Activated CD8-positive, alpha-beta T cell treated with anti-CD3 and anti-CD28 coated beads, Interleukin-2, amount 10 ng/mL, durations not matched to agents 7 days and 5 days (primary cell): ENCODE results near the gene EMSY. TPM values are rescaled to one million over a fixed set of nuclear protein-coding genes. Genes with fewer than 3 reads are reported as not detected.
"Not testable (repeated sequence)": the region's sequence is repeated elsewhere in the genome, so short reads cannot be mapped to it uniquely, and the experiment has no call there.

Source experiments
- ATAC-seq: fragments of 150-1000 bp; cut with Tn5 transposase; one replicate; pipeline ENCODE4 v1.10.0; 2021; ENCODE audit warnings: moderate library complexity
- CTCF ChIA-PET: fragments of 350-600 bp; sonication (Branson Sonifier 250); formaldehyde crosslinking; loops from one replicate; lab custom pipeline; 2021; ENCODE audit warnings: antibody characterized with exemption; lab: Charles Lee
- POLR2A ChIA-PET: fragments of 350-600 bp; sonication (Branson Sonifier 250); formaldehyde crosslinking; loops from one replicate; lab custom pipeline; 2021; ENCODE audit warnings: antibody characterized with exemption; lab: Charles Lee
- DNase-seq: peaks from one replicate; pipeline ENCODE4 v3.0.0-alpha.2; 2020
- H3K27ac Mint-ChIP-seq: one replicate; pipeline ENCODE4 v1.8.0; 2021; ENCODE audit warnings: mild to moderate bottlenecking, mixed read lengths
- H3K27me3 Mint-ChIP-seq: one replicate; pipeline ENCODE4 v1.8.0; 2021; ENCODE audit warnings: low read depth, mixed read lengths
- H3K36me3 Mint-ChIP-seq: one replicate; pipeline ENCODE4 v1.8.0; 2021; ENCODE audit warnings: low read depth, mixed read lengths
- H3K4me1 Mint-ChIP-seq: one replicate; pipeline ENCODE4 v1.8.0; 2021; ENCODE audit warnings: low read depth, mixed read lengths
- H3K4me3 Mint-ChIP-seq: one replicate; pipeline ENCODE4 v1.8.0; 2021; ENCODE audit warnings: mild to moderate bottlenecking, mixed read lengths
- H3K9me3 Mint-ChIP-seq: one replicate; pipeline ENCODE4 v1.8.0; 2022; ENCODE audit warnings: mixed read lengths; ENCODE audit not compliant: insufficient read depth
- total RNA-seq, 2 experiments: library from RNA; stranded (reverse); gene quantifications; one replicate each; pipeline ENCODE4 v1.2.3, GENCODE V29; 2021

Gene EMSY
- total RNA-seq, 2 experiments from 2014 or later, result 30.1 to 32.2 TPM

GRCh38 chr11:76577226-76577920 is 132.6 kb downstream of the EMSY start:
- no peaks in the 10 kb centered on the region for H3K9me3 Mint-ChIP-seq
- H3K4me1 Mint-ChIP-seq, result no peaks in the 10 kb centered on the region
- no peak overlapping the region for H3K4me3 Mint-ChIP-seq
- POLR2A ChIA-PET, result no interaction called here
- H3K27ac Mint-ChIP-seq, result no peak overlapping the region
- ATAC-seq, result no peak
- no peaks in the 10 kb centered on the region for H3K36me3 Mint-ChIP-seq
- H3K27me3 Mint-ChIP-seq, result peaks cover 11% of the 10 kb centered on the region
- CTCF ChIA-PET, result interaction anchor here (1.3 to 1.4 kb wide), 3 partner anchors 9 to 103 kb away, joined by 3 to 4 read pairs (median 4); no protein-coding TSS in a partner anchor
- no peak for DNase-seq

- H3K9me3 Mint-ChIP-seq, result no peaks in the 10 kb centered on the region
These were observed 133.3 kb downstream of the EMSY start for GRCh38 chr11:76577921-76578653.

GRCh38 chr11:76578654-76579055 is 133.8 kb downstream of the EMSY start:
- H3K4me3 Mint-ChIP-seq, result no peak overlapping the region
- ATAC-seq (no peak), DNase-seq (no peak)
- CTCF ChIA-PET, result interaction anchor here (1.4 kb wide), 1 partner anchor 102 kb away, joined by 4 read pairs; no protein-coding TSS in a partner anchor
- H3K4me1 Mint-ChIP-seq, result no peaks in the 10 kb centered on the region
- H3K9me3 Mint-ChIP-seq, result no peaks in the 10 kb centered on the region
- POLR2A ChIA-PET, result no interaction called here
- H3K27ac Mint-ChIP-seq, result no peak overlapping the region
- no peaks in the 10 kb centered on the region for H3K36me3 Mint-ChIP-seq
- H3K27me3 Mint-ChIP-seq, result peaks cover 8% of the 10 kb centered on the region

More at GRCh38 chr11:76577921-76578653, 133.3 kb downstream of the EMSY start:
- ChIA-PET CTCF (interaction anchor here (1.3 to 1.4 kb wide), 3 partner anchors 9 to 102 kb away, joined by 3 to 4 read pairs (median 4); no protein-coding TSS in a partner anchor), POLR2A (no interaction called here)
- Mint-ChIP-seq H3K27me3 (peaks cover 8% of the 10 kb centered on the region), H3K27ac (no peak overlapping the region), H3K4me3 (no peak overlapping the region), H3K36me3 (no peaks in the 10 kb centered on the region), H3K4me1 (no peaks in the 10 kb centered on the region)
- ATAC-seq (no peak), DNase-seq (no peak)

- Mint-ChIP-seq H3K4me3 (no peak overlapping the region), H3K4me1 (no peaks in the 10 kb centered on the region), H3K9me3 (no peaks in the 10 kb centered on the region), H3K27me3 (peaks cover 3% of the 10 kb centered on the region), H3K36me3 (no peaks in the 10 kb centered on the region), H3K27ac (no peak overlapping the region)
- CTCF ChIA-PET, result no interaction called here
- POLR2A ChIA-PET, result no interaction called here
- ATAC-seq, result no peak
- DNase-seq, result no peak
These were observed 134.4 kb downstream of the EMSY start for GRCh38 chr11:76579056-76579751.

GRCh38 chr11:76579752-76580151 is 134.9 kb downstream of the EMSY start:
- Mint-ChIP-seq H3K4me3 (no peak overlapping the region), H3K36me3 (no peaks in the 10 kb centered on the region), H3K4me1 (no peaks in the 10 kb centered on the region), H3K27me3 (peaks cover 2% of the 10 kb centered on the region), H3K9me3 (no peaks in the 10 kb centered on the region), H3K27ac (no peak overlapping the region)
- CTCF ChIA-PET, result no interaction called here
- no peak for DNase-seq
- ATAC-seq, result no peak
- POLR2A ChIA-PET, result no interaction called here

- H3K27me3 Mint-ChIP-seq, ATAC-seq, H3K4me1 Mint-ChIP-seq, H3K4me3 Mint-ChIP-seq, H3K36me3 Mint-ChIP-seq, CTCF ChIA-PET, H3K9me3 Mint-ChIP-seq, DNase-seq, POLR2A ChIA-PET, H3K27ac Mint-ChIP-seq: not testable (repeated sequence)
These were observed 137.7 kb downstream of the EMSY start for GRCh38 chr11:76582471-76582870.

GRCh38 chr11:76587820-76588454 is 143.1 kb downstream of the EMSY start:
- DNase-seq (no peak), ATAC-seq (no peak)
- ChIA-PET POLR2A (interaction anchor here (0.8 kb wide), 1 partner anchor 37 kb away, joined by 3 read pairs; no protein-coding TSS in a partner anchor), CTCF (interaction anchor here (1.0 to 1.2 kb wide), 3 partner anchors 11 to 92 kb away, joined by 3 to 5 read pairs (median 3); no protein-coding TSS in a partner anchor)
- no peaks in the 10 kb centered on the region for H3K27me3 Mint-ChIP-seq
- peaks cover 12% of the 10 kb centered on the region for H3K9me3 Mint-ChIP-seq
- H3K4me1 Mint-ChIP-seq, result peaks cover 57% of the 10 kb centered on the region
- H3K36me3 Mint-ChIP-seq, result peaks cover 12% of the 10 kb centered on the region
- H3K27ac Mint-ChIP-seq, result peak overlapping the region; percentile 89
- no peak overlapping the region for H3K4me3 Mint-ChIP-seq

GRCh38 chr11:76588455-76589325 is 143.9 kb downstream of the EMSY start:
- H3K4me3 Mint-ChIP-seq, result no peak overlapping the region
- CTCF ChIA-PET, result interaction anchor here (1.0 to 1.2 kb wide), 3 partner anchors 10 to 92 kb away, joined by 3 to 5 read pairs (median 3); no protein-coding TSS in a partner anchor
- peaks cover 13% of the 10 kb centered on the region for H3K36me3 Mint-ChIP-seq
- peaks cover 64% of the 10 kb centered on the region for H3K4me1 Mint-ChIP-seq
- DNase-seq (peak; percentile 80), ATAC-seq (peak; percentile 78)
- peaks cover 12% of the 10 kb centered on the region for H3K9me3 Mint-ChIP-seq
- H3K27me3 Mint-ChIP-seq, result no peaks in the 10 kb centered on the region
- POLR2A ChIA-PET, result interaction anchor here (0.8 kb wide), 1 partner anchor 37 kb away, joined by 3 read pairs; no protein-coding TSS in a partner anchor
- peak overlapping the region; percentile 89 for H3K27ac Mint-ChIP-seq

- H3K36me3 Mint-ChIP-seq, result peaks cover 16% of the 10 kb centered on the region
- ChIA-PET POLR2A (no interaction called here), CTCF (no interaction called here)
- no peaks in the 10 kb centered on the region for H3K27me3 Mint-ChIP-seq
- H3K4me1 Mint-ChIP-seq, result peaks cover 68% of the 10 kb centered on the region
- peak overlapping the region; percentile 89 for H3K27ac Mint-ChIP-seq
- ATAC-seq (no peak), DNase-seq (no peak)
- peaks cover 12% of the 10 kb centered on the region for H3K9me3 Mint-ChIP-seq
- no peak overlapping the region for H3K4me3 Mint-ChIP-seq
These were observed 144.7 kb downstream of the EMSY start for GRCh38 chr11:76589477-76589876.

- DNase-seq (no peak), ATAC-seq (no peak)
- ChIA-PET CTCF (no interaction called here), POLR2A (no interaction called here)
- peak overlapping the region; percentile 65 for H3K27ac Mint-ChIP-seq
- H3K4me3 Mint-ChIP-seq, result no peak overlapping the region
- H3K9me3 Mint-ChIP-seq, result peaks cover 10% of the 10 kb centered on the region
- H3K27me3 Mint-ChIP-seq, result peaks cover 2% of the 10 kb centered on the region
- H3K4me1 Mint-ChIP-seq, result peaks cover 76% of the 10 kb centered on the region
- H3K36me3 Mint-ChIP-seq, result peaks cover 19% of the 10 kb centered on the region
These were observed 145.4 kb downstream of the EMSY start for GRCh38 chr11:76589964-76590950.
